NCI-H524 treated with DMSO at 0.1 percent for 48 hours (cell line): ENCODE results near the gene ULBP2.
A peak's percentile ranks its signal among the peaks of the same experiment; 100 is the strongest.
"Not testable (repeated sequence)": the region's sequence is repeated elsewhere in the genome, so short reads cannot be mapped to it uniquely, and the experiment has no call there.

Experiments used
- DNase-seq: peaks from one replicate; lab custom pipeline; 2025; lab: John Stamatoyannopoulos, UW

Gene ULBP2

GRCh38 chr6:149951626-149952025, 9.8 kb downstream of the ULBP2 start:
- DNase-seq = no peak

- DNase-seq = not testable (repeated sequence)
Observed at GRCh38 chr6:149953390-149953789, 11.6 kb downstream of the ULBP2 start.

DNA sequence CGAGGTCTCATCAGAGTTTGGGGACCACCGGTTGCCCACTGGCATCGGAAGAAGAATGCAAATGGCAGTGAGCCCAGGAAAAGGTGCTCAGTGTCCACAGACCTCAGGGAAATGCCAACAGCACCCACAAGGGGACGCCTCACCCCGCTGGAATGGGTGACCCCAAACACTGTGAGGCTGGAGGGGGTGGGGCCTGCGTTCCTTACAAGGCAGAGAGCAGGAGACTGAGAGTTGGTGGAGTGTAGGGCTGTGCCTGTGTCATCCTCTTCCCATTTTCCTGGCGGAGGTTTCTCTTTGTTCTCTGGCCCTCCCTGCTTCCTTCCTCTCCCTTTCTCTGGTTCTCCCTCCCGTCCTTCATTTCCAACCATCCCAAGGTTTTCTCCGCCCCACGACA, 12.1 kb downstream of the ULBP2 start:
- not testable (repeated sequence) for DNase-seq

GRCh38 chr6:149954328-149954983, 12.6 kb downstream of the ULBP2 start:
- DNase-seq = not testable (repeated sequence)

DNA sequence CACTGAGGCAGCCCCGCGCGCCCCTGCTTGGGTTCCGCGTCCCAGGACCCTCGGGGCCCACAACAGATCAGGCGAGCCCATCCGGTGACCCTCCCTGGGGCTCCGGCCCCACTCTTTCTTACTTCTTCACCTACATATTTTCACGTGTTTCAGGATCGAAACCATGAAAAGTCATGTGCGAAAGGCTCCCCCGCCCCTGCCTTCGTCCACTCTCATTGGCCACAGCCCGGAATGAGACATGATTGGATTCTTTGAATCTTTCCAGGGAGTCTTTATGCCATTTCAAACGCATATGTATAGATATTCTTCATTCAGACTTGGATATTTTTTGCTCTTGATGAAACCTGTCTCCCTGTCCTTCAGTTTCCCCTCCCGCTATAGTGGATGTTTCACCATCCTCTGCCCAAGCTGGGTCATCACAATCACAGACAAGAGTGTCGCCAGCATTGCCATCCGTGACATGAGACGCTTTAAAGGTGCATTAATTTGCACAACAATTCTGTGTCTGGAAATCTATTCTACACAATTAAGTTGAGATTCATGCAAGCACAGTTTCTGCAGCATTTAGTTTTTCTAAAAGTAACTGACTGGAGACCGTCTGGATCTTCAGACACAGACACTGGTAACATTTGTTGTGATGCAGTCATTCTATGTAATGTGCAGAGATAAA, 13.3 kb downstream of the ULBP2 start:
- not testable (repeated sequence) for DNase-seq

- not testable (repeated sequence) for DNase-seq
Observed at GRCh38 chr6:149955654-149956317, 14.0 kb downstream of the ULBP2 start.

GRCh38 chr6:149958124-149958523, 16.3 kb downstream of the ULBP2 start:
- DNase-seq = not testable (repeated sequence)

DNA sequence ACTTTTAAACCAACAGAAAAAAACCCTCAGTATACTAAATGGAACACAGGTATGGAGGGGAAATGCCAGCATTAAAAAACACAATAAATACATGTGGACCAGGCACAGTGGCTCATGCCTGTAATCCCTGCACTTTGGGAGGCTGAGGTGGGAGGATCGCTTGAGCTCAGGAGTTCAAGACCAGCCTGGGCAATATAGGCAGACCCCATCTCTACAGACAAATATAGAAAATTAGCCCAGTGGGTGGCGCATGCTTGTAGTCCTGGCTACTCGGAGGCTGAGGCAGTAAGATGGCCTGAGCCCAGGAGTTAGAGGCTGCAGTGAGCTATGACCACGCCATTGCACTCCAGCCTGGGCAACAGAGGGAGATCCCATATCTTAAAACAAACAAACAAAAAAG, 18.0 kb downstream of the ULBP2 start:
- DNase-seq = not testable (repeated sequence)

DNA sequence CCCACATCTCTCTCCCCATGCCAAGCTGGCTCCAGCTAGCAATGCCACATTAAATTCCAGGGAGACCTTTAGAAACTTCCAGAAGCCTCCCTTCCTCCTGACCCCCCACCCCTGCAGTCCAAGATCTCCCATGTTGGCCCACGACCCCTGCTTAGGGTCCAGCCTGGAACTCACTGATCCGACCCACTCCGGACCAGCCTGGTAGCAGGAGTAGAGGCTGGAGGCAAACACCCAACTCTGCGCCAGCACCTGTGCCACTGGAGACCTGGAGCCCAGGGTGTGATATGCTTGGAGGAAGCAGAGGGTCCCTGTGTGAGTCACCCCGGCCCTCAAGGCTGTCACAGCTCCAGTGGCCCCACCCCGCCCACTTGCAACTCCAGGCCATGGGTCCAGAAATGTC, 18.7 kb downstream of the ULBP2 start:
- DNase-seq = no peak

GRCh38 chr6:149961728-149962425, 20.1 kb downstream of the ULBP2 start:
- DNase-seq = no peak

DNA sequence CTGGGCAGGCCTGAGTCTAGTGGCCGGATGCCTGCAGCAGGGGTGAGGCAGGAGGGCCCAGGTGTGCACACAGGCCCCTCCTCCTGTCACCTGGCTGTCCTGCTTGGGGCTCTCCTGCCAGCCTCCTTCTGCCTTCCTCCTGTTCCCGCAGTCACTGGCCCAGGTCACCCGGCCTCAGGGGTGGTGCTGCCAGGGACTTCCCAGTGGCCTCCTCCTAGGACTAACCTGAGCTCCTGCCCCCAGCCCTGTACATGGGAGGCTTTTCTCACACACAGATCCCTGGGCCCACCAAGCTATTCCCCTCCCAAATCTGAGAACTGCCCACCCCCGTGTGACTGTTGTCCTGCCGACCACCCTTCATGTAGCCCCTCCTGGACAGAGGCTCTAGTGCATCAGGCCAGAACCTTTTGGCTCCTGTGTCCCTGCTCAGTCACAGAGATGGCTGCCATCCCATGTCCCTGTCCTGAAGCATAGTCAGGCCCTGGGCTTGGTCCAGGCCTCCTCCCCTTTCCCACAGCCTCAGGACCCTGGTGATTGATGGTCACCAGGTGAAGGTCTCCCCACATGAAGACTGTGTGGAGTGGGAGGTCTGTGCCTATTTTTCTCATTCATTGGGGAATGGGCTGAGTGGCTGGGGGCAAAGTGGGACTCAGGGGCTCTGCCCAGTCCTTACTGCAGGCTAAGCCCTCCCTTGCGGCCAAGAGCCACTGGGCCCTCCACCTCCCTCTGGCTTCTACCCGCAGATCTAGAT, 20.8 kb downstream of the ULBP2 start:
- DNase-seq = no peak

GRCh38 chr6:149963212-149963461, 21.3 kb downstream of the ULBP2 start:
- no peak for DNase-seq

DNA sequence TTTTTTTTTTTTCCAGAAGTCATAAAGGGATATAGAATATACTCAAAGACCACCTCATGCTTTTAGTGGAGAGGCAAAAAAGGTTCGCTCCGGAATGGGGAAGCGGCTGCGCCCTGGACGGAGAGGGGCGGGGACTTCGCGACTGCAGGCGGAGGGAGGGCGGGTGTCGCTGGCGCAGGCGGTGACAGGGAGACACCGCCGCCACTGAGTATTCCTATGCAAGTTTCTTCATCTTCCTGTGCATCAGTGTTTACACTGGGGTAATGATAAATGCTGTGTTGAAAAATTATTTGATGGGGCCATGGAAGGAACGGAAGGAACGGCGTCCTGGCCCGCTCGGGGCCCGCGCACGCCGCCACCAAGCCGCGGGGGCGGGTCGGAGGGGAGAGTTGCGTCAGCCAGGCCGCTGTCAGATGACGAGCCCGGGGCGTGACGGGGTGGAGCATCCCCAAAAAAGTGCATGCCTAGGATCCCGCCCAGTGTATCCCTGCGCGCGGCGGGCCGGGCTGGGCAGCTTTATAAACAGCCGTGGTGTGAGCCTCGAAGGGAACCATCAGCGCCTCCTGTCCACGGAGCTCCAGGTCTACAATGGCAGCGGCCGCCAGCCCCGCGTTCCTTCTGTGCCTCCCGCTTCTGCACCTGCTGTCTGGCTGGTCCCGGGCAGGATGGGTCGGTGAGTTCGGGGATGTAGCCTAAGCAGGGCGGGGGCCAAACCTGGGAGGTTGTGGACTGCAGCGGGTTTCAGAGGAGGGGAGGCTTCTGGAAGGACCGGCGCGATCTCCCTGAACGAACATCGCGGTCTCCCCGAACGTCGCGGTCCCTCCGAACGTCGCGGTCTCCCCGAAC, 21.9 kb downstream of the ULBP2 start, which contains the start of gene ULBP1:
TSS of gene ULBP1 (plus strand) at position 482 of the 846 bp plus-strand sequence. CDS start at position 589, 107 bp downstream.
- peak; percentile 74 for DNase-seq

GRCh38 chr6:149964308-149965193, 22.7 kb downstream of the ULBP2 start:
- DNase-seq = no peak

DNA sequence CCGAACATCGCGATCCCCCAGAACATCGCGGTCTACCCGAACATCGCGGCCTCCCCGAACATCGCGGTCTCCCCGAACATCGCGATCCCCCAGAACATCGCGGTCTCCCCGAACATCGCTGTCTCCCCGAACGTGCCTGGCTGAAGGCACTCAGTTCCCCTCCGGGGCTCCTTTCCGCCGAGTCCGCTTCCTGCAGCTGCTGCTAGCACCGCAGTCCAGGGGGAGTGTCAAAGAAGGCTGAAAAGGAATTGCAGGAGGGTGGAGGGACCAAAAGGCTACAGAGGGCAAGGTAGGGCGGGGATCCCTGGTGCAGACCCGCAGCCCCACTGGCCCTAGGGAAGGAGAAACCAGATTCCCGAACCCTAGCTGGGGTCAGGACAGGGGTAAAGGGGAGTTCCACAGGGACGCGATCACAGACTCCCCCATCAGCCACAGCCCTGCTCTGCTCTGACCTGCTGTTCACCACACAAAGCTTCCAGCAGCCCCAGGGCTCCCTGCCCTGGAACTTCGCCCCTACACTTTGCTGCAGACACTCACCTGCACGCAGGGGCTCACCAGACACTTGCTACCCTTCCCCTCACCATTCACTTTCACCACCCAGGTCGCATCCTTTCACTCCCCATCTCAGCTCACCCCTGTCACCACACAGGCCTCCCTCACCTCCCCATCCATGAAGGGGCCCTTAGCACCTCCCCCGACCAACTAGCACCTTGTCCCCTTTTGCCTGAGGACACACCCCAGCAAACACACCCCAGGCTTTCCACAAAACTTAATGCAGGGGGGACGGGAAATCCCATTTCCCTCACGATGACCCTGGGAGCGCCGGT, 23.6 kb downstream of the ULBP2 start:
- DNase-seq = no peak

GRCh38 chr6:149966319-149966718, 24.5 kb downstream of the ULBP2 start:
- DNase-seq = not testable (repeated sequence)

GRCh38 chr6:149967591-149967990, 25.8 kb downstream of the ULBP2 start:
- DNase-seq = no peak

- DNase-seq = not testable (repeated sequence)
Observed at GRCh38 chr6:149967999-149968398, 26.2 kb downstream of the ULBP2 start.

- DNase-seq = not testable (repeated sequence)
Observed at GRCh38 chr6:149968909-149969308, 27.1 kb downstream of the ULBP2 start.
